Body of pancreas (tissue), 4 donors: Measurements from ENCODE around the gene TPD52L2. TPM values are rescaled to one million over a fixed set of nuclear protein-coding genes. Genes with fewer than 3 reads are reported as not detected.

Experiments used
- ATAC-seq: fragments of 150-250 bp; one replicate; pipeline ENCODE4 v1.9.1; 2016
- DNase-seq, 4 donors: peaks; one replicate each; pipeline ENCODE4 v3.0.0-alpha.2; 2019
- H3K27ac ChIP-seq, 4 donors: fragments of 200-600 bp; sonication (generic); 1 replicate in 3 of 4; 2 replicates in 1 of 4; pipeline versions ENCODE4 v1.5.1 to v1.6.1; 2016 to 2019; ENCODE audit warnings: mild to moderate bottlenecking in 1 of 4, mixed read lengths in 1 of 4, moderate library complexity in 1 of 4
- H3K27me3 ChIP-seq, 2 donors: fragments of 200-600 bp; sonication (generic); one replicate each; pipeline ENCODE4 v1.6.0; 2016; ENCODE audit warnings: mild to moderate bottlenecking in 1 of 2
- H3K36me3 ChIP-seq, 2 donors: fragments of 200-600 bp; sonication (generic); replicated peaks in 1 of 2; 2 replicates each; pipeline ENCODE4 v1.5.1; 2016; ENCODE audit warnings: low read depth in 2 of 2; ENCODE audit not compliant: insufficient read depth in 1 of 2
- H3K4me1 ChIP-seq: fragments of 200-600 bp; sonication (generic); one replicate; pipeline ENCODE4 v1.6.0; 2016
- H3K4me3 ChIP-seq, 2 donors: fragments of 200-600 bp; sonication (generic); 1 replicate in 1 of 2; 2 replicates in 1 of 2; pipeline ENCODE4 v1.5.1; 2016 to 2019
- H3K9me3 ChIP-seq, 3 donors: fragments of 200-600 bp; sonication (generic); 1 replicate in 2 of 3; 2 replicates in 1 of 3; pipeline ENCODE4 v1.5.1; 2016
- POLR2A ChIP-seq, 3 donors: fragments of 450-650 bp; IDR thresholded peaks; one replicate each; pipeline ENCODE4 v1.6.1; 2016; ENCODE audit warnings: antibody characterized with exemption in 3 of 3, mild to moderate bottlenecking in 2 of 3
- WGBS, 2 donors: methylation state at CpG; one replicate each; pipeline ENCODE4 v1.1.5; 2017; 5-methylcytosine and 5-hydroxymethylcytosine counted together
- intact Hi-C: fragments of 100-400 bp; cut with DNase I; formaldehyde crosslinking; loops from one replicate; pipeline ENCODE4 v1.15.1; 2023
- total RNA-seq, 2 donors: library from RNA; depleted of rRNA; stranded (reverse); fragments of >200 nt; gene quantifications; one replicate each; pipeline ENCODE4 v1.1.0, GENCODE V29; 2016
- TF ChIP-seq, protein P1 (sequence below), 7 experiments: fragments of 450-650 bp in 4 of 7; fragments of 200-600 bp in 3 of 7; sonication (generic) in 3 of 7; IDR thresholded peaks; one replicate each; pipeline ENCODE4 v1.5.1; 2016 to 2019; ENCODE audit warnings: antibody characterized with exemption in 7 of 7

Gene TPD52L2
- total RNA-seq, 2 donors from 2014 or later: 31.4 to 47.1 TPM

DNA sequence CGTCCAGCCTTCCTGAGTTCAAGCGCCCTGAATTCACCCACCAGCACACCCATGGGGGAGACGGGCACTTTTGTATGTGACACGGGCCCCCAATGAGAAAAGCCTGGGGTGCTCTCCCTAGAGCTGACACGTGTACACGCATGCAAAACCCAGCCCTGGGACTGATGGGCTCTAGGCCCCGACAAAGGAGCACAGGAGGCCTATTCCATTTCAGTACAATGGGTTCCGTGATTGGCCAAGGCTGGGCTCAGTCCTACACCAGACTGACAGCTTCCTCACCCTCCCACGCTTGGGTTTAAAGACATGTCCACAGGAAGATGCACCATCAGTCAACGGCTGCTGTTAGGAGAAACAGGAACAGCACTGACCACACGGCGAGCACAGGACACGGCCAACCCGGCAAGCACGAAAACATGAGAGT is 42.8 kb upstream of the TPD52L2 start:
- no peaks in the 10 kb centered on the region for H3K9me3 ChIP-seq
- H3K4me3 ChIP-seq: no peak overlapping the region
- intact Hi-C loops: no loop called here
- no peak for ATAC-seq
- WGBS, 2 donors: 73 to 81% methylated on average over 14 to 15 of the region's 15 CpGs
- no peak overlapping the region for H3K27ac ChIP-seq
- no peaks in the 10 kb centered on the region for H3K36me3 ChIP-seq
- TF ChIP-seq, protein P1, sequence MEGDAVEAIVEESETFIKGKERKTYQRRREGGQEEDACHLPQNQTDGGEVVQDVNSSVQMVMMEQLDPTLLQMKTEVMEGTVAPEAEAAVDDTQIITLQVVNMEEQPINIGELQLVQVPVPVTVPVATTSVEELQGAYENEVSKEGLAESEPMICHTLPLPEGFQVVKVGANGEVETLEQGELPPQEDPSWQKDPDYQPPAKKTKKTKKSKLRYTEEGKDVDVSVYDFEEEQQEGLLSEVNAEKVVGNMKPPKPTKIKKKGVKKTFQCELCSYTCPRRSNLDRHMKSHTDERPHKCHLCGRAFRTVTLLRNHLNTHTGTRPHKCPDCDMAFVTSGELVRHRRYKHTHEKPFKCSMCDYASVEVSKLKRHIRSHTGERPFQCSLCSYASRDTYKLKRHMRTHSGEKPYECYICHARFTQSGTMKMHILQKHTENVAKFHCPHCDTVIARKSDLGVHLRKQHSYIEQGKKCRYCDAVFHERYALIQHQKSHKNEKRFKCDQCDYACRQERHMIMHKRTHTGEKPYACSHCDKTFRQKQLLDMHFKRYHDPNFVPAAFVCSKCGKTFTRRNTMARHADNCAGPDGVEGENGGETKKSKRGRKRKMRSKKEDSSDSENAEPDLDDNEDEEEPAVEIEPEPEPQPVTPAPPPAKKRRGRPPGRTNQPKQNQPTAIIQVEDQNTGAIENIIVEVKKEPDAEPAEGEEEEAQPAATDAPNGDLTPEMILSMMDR (IDR thresholded peaks at IDR 0.05): no peak
- no peak for TF ChIP-seq POLR2A (IDR thresholded peaks at IDR 0.05)
- no peaks in the 10 kb centered on the region for H3K27me3 ChIP-seq
- peak in 1 of 4 donors; percentile 48 for DNase-seq
- no peaks in the 10 kb centered on the region for H3K4me1 ChIP-seq

DNA sequence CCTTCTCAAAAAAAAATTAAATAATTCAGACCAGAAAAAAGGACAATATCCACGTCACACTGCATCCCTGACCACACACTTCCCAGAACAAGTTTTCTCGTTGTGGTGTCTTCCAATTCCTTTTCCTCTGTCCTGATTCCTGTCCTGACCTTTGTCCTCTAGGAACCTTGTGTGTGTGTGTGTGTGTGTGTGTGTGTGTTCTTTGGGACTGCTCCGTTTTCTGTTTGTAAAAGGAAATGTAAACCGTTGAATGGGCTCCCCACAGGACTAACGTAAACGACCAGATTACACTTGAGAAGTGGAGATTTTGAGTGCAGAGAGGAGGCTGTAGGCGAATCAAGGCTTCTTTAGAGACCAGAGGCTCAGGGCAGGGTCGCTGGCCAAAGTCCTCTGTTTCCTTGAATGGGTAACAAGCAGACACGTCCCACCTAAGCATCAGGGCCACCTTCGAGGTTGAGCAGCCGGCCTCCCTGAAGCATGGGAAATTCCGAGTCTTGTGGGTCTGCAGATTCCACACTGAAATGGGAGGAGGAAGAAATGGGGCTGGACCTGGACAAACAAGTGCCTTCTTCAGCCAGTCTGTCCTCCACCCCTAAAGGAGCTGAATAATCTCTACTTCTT is 41.3 kb upstream of the TPD52L2 start:
- WGBS, 2 donors: 55 to 65% methylated on average over 12 of the region's 12 CpGs
- no peak for ATAC-seq
- no peak overlapping the region for H3K27ac ChIP-seq
- intact Hi-C loops: no loop called here
- no peak overlapping the region for H3K4me3 ChIP-seq
- TF ChIP-seq, protein P1 (IDR thresholded peaks at IDR 0.05): no peak
- TF ChIP-seq POLR2A (IDR thresholded peaks at IDR 0.05): no peak
- no peaks in the 10 kb centered on the region for H3K9me3 ChIP-seq
- H3K4me1 ChIP-seq: no peaks in the 10 kb centered on the region
- H3K27me3 ChIP-seq: no peaks in the 10 kb centered on the region
- DNase-seq: no peak
- H3K36me3 ChIP-seq: no peaks in the 10 kb centered on the region

DNA sequence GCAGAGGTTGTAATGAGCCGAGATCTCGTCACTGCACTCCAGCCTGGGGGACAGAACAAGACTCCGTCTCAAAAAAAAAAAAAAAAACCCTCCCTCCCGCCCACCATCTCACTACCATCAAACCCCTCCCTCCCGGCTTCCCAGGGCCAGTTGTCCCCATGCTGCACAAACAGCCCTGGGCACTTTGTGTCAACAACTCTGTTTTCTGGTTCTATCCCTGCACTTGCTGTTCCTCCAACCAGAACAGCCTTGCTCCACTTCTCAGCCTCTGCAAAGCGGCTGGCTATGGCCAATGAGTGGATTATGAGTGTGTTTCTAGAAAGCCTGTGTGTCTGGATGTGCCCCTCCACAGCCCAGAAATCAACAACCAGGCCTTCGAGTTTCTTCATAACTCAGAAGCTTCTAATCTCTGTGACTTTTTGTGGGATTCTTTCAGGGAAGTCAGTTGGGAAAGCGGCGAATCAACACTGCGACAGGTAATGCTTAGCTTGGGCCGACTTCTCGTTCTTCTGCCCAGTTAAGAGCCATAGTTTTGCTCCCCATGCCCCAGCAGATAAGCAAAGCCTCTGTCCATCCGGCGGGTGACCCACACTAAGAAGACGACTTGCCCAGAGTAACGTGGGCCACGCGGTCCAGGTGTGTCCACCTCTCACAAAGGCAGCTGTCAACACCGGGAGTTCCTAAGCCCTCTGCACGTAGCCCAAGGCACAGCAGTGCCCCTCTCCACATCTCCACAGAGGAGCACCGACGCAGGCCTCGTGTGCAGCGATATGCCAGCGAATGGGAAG is 39.5 kb upstream of the TPD52L2 start:
- Histone ChIP-seq H3K4me3 (no peak overlapping the region), H3K27ac (no peak overlapping the region), H3K4me1 (peaks cover 7% of the 10 kb centered on the region), H3K9me3 (no peaks in the 10 kb centered on the region), H3K27me3 (no peaks in the 10 kb centered on the region), H3K36me3 (no peaks in the 10 kb centered on the region)
- TF ChIP-seq, protein P1 (IDR thresholded peaks at IDR 0.05): no peak
- no peak for TF ChIP-seq POLR2A (IDR thresholded peaks at IDR 0.05)
- ATAC-seq (no peak), DNase-seq (no peak)
- intact Hi-C loops: no loop called here
- WGBS, 2 donors: 84 to 89% methylated on average over 22 to 25 of the region's 25 CpGs

DNA sequence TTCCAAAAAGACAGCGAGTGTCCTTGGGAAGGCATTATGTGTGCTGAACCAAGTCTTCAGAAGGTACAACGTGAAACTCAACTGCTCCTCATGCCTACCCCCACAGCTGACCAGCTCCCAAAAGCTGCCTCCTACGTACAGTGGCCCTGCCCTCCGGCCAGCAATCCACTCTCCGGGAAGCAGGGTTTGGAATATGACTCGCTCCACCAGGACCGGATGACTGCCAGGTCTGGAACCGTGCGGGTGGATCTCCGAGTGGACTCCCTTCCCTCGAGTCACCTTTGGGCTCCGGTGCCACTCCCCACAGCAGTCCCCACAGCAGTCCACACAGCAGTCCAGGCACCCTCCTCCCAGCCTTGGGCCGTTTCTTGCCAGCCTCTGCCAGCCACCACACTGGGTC is 38.3 kb upstream of the TPD52L2 start:
- Histone ChIP-seq H3K27me3 (no peaks in the 10 kb centered on the region), H3K27ac (no peak overlapping the region), H3K36me3 (no peaks in the 10 kb centered on the region), H3K4me3 (no peak overlapping the region), H3K9me3 (no peaks in the 10 kb centered on the region), H3K4me1 (peaks cover 10% of the 10 kb centered on the region)
- DNase-seq (no peak), ATAC-seq (no peak)
- WGBS, 2 donors: 75 to 86% methylated on average over 4 to 13 of the region's 13 CpGs
- TF ChIP-seq POLR2A (IDR thresholded peaks at IDR 0.05): no peak
- TF ChIP-seq, protein P1 (IDR thresholded peaks at IDR 0.05): no peak
- intact Hi-C loops: no loop called here
